Measurements from ENCODE around the gene CENPE.
"Not testable (repeated sequence)": the region's sequence is repeated elsewhere in the genome, so short reads cannot be mapped to it uniquely, and the experiment has no call there.

GRCh38 chr4:103169750-103170149, 28.4 kb downstream of the CENPE start:
- TF ChIP-seq CTCF, POLR2A (IDR thresholded peaks at IDR 0.05): not testable (repeated sequence)

Data from heart left ventricle (tissue), 13 donors.